ENCODE measurements around the gene TRIM13.

DNA sequence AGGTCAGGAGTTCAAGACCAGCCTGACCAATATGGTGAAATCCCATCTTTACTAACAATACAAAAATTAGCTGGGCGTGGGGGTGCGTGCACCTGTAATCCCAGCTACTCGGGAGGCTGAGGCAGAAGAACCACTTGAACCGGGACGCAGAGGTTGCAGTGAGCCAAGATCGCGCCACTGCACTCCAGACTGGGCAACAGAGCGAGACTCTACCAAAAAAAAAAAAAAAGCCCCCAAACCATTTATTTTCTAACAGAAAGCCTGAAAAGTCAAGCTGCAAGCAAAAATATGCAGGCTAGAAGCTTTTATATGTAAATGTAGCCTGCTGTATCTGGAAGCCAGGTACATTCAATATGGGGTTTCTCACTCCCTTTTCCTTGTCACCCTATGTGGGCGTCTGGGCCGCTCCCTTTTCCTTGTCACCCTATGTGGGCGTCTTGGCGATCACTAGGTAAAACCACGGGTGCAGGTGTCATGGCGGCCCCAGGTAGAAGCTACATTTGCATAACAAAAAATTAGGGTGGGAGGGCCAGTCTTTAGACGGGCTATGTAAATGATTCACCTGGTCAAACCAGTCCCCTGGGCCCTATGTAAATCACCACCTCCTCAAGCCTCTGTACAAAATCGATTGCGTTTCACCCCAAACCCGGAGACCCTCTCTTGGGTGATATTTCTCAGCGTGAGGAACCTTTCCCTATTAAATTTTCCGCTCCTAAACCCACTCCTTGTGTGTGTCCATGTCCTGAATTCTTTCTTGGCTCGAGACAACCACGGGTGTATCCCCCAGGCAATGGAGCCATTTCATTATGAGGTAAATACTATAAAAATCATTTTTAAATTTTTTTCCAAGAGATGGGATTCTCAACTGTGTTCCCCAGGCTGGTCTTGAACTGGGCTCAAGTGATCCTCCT, 2.1 kb downstream of the TRIM13 start:
- TF ChIP-seq SP1 (IDR thresholded peaks at IDR 0.05) (no peak), BHLHE40 (IDR thresholded peaks at IDR 0.05; ENCODE audit: borderline replicate concordance) (no peak), FOXM1 (IDR thresholded peaks at IDR 0.05; ENCODE audit: borderline replicate concordance) (no peak), TARDBP (IDR thresholded peaks at IDR 0.05) (no peak), FOXA1 (IDR thresholded peaks at IDR 0.05) (no peak), SUZ12 (IDR thresholded peaks at IDR 0.05) (no peak), HDGF (IDR thresholded peaks at IDR 0.05; ENCODE audit: borderline replicate concordance) (no peak), FOXK2 (IDR thresholded peaks at IDR 0.05) (no peak)
- TF ChIP-seq, protein P1, sequence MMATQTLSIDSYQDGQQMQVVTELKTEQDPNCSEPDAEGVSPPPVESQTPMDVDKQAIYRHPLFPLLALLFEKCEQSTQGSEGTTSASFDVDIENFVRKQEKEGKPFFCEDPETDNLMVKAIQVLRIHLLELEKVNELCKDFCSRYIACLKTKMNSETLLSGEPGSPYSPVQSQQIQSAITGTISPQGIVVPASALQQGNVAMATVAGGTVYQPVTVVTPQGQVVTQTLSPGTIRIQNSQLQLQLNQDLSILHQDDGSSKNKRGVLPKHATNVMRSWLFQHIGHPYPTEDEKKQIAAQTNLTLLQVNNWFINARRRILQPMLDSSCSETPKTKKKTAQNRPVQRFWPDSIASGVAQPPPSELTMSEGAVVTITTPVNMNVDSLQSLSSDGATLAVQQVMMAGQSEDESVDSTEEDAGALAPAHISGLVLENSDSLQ (IDR thresholded peaks at IDR 0.05) = no peak

Measured in HEK293T (cell line).